ENCODE results near the gene SUSD5. TPM values are rescaled to one million over a fixed set of nuclear protein-coding genes. Genes with fewer than 3 reads are reported as not detected.

Gene SUSD5
- not detected for total RNA-seq

- no peak for DNase-seq
Observed at GRCh38 chr3:33218446-33219174, at the start of gene SUSD5. SUSD5 (minus strand) TSS chr3:33218810; CDS start chr3:33218797, 13 bp downstream.

- no peak for DNase-seq
Observed at GRCh38 chr3:33260104-33260503, 41.5 kb upstream of the SUSD5 start.

- no peak for DNase-seq
Observed at GRCh38 chr3:33256249-33256648, 37.6 kb upstream of the SUSD5 start.

- DNase-seq, result no peak
Observed at GRCh38 chr3:33250712-33251111, 32.1 kb upstream of the SUSD5 start.

- DNase-seq, result no peak
Observed at GRCh38 chr3:33246786-33247185, 28.2 kb upstream of the SUSD5 start.

- DNase-seq, result no peak
Observed at GRCh38 chr3:33240261-33240660, 21.7 kb upstream of the SUSD5 start.

GRCh38 chr3:33238923-33239322, 20.3 kb upstream of the SUSD5 start:
- DNase-seq, result no peak

- DNase-seq, result no peak
Observed at GRCh38 chr3:33237439-33237838, 18.8 kb upstream of the SUSD5 start.

- no peak for DNase-seq
Observed at GRCh38 chr3:33236005-33236404, 17.4 kb upstream of the SUSD5 start.

GRCh38 chr3:33233884-33234283, 15.3 kb upstream of the SUSD5 start:
- no peak for DNase-seq

- DNase-seq, result no peak
Observed at GRCh38 chr3:33231756-33232465, 13.3 kb upstream of the SUSD5 start.

GRCh38 chr3:33229947-33230346, 11.3 kb upstream of the SUSD5 start:
- no peak for DNase-seq

GRCh38 chr3:33229066-33229465, 10.5 kb upstream of the SUSD5 start:
- DNase-seq, result no peak

GRCh38 chr3:33221241-33221640, 2.6 kb upstream of the SUSD5 start:
- no peak for DNase-seq

- no peak for DNase-seq
Observed at GRCh38 chr3:33219175-33219487, 521 bp upstream of the SUSD5 start.

GRCh38 chr3:33217866-33218445, 654 bp downstream of the SUSD5 start:
- DNase-seq, result no peak

GRCh38 chr3:33215739-33216138, 2.9 kb downstream of the SUSD5 start:
- no peak for DNase-seq

- DNase-seq, result no peak
Observed at GRCh38 chr3:33212406-33212805, 6.2 kb downstream of the SUSD5 start.

- DNase-seq, result no peak
Observed at GRCh38 chr3:33211444-33211843, 7.2 kb downstream of the SUSD5 start.

- DNase-seq, result no peak
Observed at GRCh38 chr3:33209357-33209756, 9.3 kb downstream of the SUSD5 start.

GRCh38 chr3:33202711-33203457, 15.7 kb downstream of the SUSD5 start:
- no peak for DNase-seq

- DNase-seq, result no peak
Observed at GRCh38 chr3:33201195-33201594, 17.4 kb downstream of the SUSD5 start.

GRCh38 chr3:33196538-33196937, 22.1 kb downstream of the SUSD5 start:
- no peak for DNase-seq

GRCh38 chr3:33194303-33194702, 24.3 kb downstream of the SUSD5 start:
- DNase-seq, result no peak

All from effector CD4-positive, alpha-beta T cell (primary cell).